Measurements from ENCODE around the gene SPEM1. TPM values are rescaled to one million over a fixed set of nuclear protein-coding genes. Genes with fewer than 3 reads are reported as not detected.

The SPEM1 gene
- total RNA-seq, 1 experiment from 2014 or later: 0.33 TPM

DNA sequence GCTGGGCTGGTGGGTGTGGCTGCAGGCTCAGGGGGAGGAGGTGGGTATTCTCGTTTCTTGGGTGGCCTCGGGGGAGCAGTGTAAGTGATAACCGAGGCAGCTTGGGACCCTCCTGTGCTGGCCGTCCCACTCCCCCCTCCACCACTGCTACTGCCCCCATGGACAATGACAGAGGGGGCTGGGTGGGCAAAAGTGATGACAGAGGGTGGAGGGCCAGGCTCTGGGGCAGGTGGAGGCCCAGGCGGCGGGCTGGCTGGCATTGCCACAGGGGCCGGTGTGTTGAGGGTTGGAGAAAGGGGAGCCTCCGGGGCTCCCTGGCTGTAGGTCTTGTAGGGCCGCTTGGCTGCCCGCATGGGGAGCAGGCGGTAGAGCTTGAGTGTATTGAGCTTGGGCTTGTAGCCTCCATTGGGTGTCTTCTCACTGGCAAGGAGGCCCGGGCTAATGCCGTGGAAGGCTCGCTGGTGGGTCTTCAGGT lies 43.3 kb downstream of the SPEM1 start:
- H3K4me3 Mint-ChIP-seq: no peak overlapping the region
- Histone ChIP-seq H3K27ac (ENCODE audit: insufficient read length, low read depth, low read length) (no peak overlapping the region), H4K5ac (ENCODE audit: insufficient read length, low read depth, low read length) (no peak overlapping the region), H2BK20ac (ENCODE audit: low read depth, low read length, poor library complexity, severe bottlenecking) (no peak overlapping the region), H3K4me2 (ENCODE audit: insufficient read depth, insufficient read length, low read length) (no peak overlapping the region), H2AK5ac (ENCODE audit: insufficient read length, low read length) (no peak overlapping the region), H4K20me1 (ENCODE audit: control insufficient read depth, insufficient read depth, insufficient read length) (peaks cover 2% of the 10 kb centered on the region), H3K18ac (ENCODE audit: insufficient read length, low read depth, low read length) (no peak overlapping the region), H3K9ac (ENCODE audit: extremely low read depth, insufficient read length, low read length) (no peak overlapping the region), H2BK5ac (ENCODE audit: insufficient read length, low read length) (no peak overlapping the region), H3K4ac (ENCODE audit: low read depth, low read length) (no peak overlapping the region), H3K23me2 (ENCODE audit: insufficient read length, low read depth, low read length, poor library complexity, severe bottlenecking) (no peaks in the 10 kb centered on the region), H3K27me3 (ENCODE audit: insufficient read depth, low read length) (no peaks in the 10 kb centered on the region), H2BK15ac (ENCODE audit: low read depth, low read length) (no peak overlapping the region), H3T11ph (ENCODE audit: low read length) (no peak overlapping the region), H3K14ac (ENCODE audit: insufficient read depth, low read length) (no peak overlapping the region), H2BK120ac (ENCODE audit: low read depth, low read length, poor library complexity, severe bottlenecking) (no peak overlapping the region), H4K91ac (ENCODE audit: insufficient read length, low read depth, low read length) (no peak overlapping the region), H4K8ac (replicated peaks; ENCODE audit: insufficient read length, low read depth, low read length) (no peak overlapping the region), H3K4me1 (ENCODE audit: insufficient read depth, low read length) (peaks cover 8% of the 10 kb centered on the region; the same call in 1 of the 2 replicates), H2BK12ac (ENCODE audit: insufficient read length, low read depth, low read length) (no peak overlapping the region), H3K9me3 (ENCODE audit: control insufficient read depth, low read depth, low read length) (no peaks in the 10 kb centered on the region), H2AFZ (ENCODE audit: low read length) (no peak overlapping the region), H3K79me2 (ENCODE audit: insufficient read depth, low read length) (no peaks in the 10 kb centered on the region), H3K56ac (ENCODE audit: insufficient read length, low read depth, low read length) (no peak overlapping the region), H3K79me1 (ENCODE audit: insufficient read depth, low read depth, low read length, poor library complexity, severe bottlenecking) (no peaks in the 10 kb centered on the region), H3K23ac (ENCODE audit: insufficient read length, low read depth, low read length) (no peak overlapping the region)
- H3K27ac Mint-ChIP-seq: no peak overlapping the region; a peak in 2 of 7 replicates
- no CpG with 5 or more reads among the region's 14 CpGs for WGBS (ENCODE audit: extremely low coverage, insufficient read length, low lambda C conversion rate)
- no peaks in the 10 kb centered on the region for H3K27me3 Mint-ChIP-seq (ENCODE audit: low read depth)
- H3K4me1 Mint-ChIP-seq: peaks cover 9 to 21% of the 10 kb centered on the region in 2 experiments
- peaks cover 3 to 20% (median 18%) of the 10 kb centered on the region in 3 experiments; a peak in 5 of 7 replicates for H3K36me3 Mint-ChIP-seq (ENCODE audit: insufficient read depth in 1 of 3, low read depth in 3 of 3)
- DNase-seq: no peak
- TF ChIP-seq, protein P1, sequence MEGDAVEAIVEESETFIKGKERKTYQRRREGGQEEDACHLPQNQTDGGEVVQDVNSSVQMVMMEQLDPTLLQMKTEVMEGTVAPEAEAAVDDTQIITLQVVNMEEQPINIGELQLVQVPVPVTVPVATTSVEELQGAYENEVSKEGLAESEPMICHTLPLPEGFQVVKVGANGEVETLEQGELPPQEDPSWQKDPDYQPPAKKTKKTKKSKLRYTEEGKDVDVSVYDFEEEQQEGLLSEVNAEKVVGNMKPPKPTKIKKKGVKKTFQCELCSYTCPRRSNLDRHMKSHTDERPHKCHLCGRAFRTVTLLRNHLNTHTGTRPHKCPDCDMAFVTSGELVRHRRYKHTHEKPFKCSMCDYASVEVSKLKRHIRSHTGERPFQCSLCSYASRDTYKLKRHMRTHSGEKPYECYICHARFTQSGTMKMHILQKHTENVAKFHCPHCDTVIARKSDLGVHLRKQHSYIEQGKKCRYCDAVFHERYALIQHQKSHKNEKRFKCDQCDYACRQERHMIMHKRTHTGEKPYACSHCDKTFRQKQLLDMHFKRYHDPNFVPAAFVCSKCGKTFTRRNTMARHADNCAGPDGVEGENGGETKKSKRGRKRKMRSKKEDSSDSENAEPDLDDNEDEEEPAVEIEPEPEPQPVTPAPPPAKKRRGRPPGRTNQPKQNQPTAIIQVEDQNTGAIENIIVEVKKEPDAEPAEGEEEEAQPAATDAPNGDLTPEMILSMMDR (conservative IDR thresholded peaks at IDR 0.05): no peak
- H3K9me3 Mint-ChIP-seq: no peaks in the 10 kb centered on the region
